Activated naive CD4-positive, alpha-beta T cell treated with anti-CD3 and anti-CD28 coated beads, Interleukin-2, amount 50 U/mL, for 24 hours (primary cell): ENCODE results near the gene FGF14.

Experiments
- H3K27ac Mint-ChIP-seq: one replicate; pipeline ENCODE4 v1.8.0; 2021; ENCODE audit warnings: mild to moderate bottlenecking, mixed read lengths
- H3K27me3 Mint-ChIP-seq: one replicate; pipeline ENCODE4 v1.8.0; 2021; ENCODE audit warnings: mixed read lengths
- H3K36me3 Mint-ChIP-seq: one replicate; pipeline ENCODE4 v1.8.0; 2021; ENCODE audit warnings: mixed read lengths
- H3K4me1 Mint-ChIP-seq: one replicate; pipeline ENCODE4 v1.8.0; 2021; ENCODE audit warnings: mixed read lengths
- H3K4me3 Mint-ChIP-seq: one replicate; pipeline ENCODE4 v1.8.0; 2021; ENCODE audit warnings: mild to moderate bottlenecking, mixed read lengths
- H3K9me3 Mint-ChIP-seq: one replicate; pipeline ENCODE4 v1.8.0; 2021; ENCODE audit warnings: mixed read lengths

FGF14 gene

DNA sequence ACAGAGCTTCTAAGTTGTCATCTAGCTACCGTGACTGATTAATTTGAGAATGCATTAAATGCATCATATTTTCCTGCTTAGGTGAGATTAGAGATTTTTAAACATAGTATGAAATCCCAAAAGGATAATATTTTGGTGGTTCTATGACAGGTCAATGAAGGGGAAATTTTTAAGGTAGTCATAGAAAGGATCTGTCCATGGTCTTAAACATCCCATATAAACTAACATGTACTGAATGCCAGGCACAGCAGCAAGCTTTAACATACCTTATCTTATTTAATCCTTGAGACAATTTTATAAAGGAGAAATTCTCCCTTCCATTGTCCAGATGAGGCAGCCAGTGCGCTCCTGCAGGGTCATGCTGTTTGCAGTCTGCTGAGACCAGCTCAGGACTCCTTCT lies 466.0 kb downstream of the FGF14 start:
- Mint-ChIP-seq H3K27me3 (no peaks in the 10 kb centered on the region), H3K4me3 (no peak overlapping the region), H3K27ac (no peak overlapping the region), H3K9me3 (no peaks in the 10 kb centered on the region), H3K4me1 (no peaks in the 10 kb centered on the region), H3K36me3 (no peaks in the 10 kb centered on the region)

DNA sequence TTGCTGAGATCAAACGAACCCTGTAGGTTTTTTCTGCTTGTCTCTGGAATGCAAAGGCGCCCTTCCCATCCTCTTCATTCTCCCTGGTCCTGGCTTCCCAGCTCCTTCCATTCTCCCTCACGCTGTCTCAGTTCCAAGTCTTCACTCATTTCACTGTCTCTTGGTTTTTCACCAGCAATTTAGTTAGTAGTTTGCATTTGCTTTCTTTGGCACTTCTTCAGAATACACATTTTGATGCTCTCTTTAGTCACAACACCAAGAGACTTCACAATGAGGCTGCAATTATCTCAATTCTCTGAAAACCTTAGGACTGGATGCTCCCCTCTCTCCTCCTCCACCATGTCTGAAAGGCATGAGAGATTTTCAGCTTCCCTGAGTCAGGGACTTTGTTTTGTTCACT lies 470.7 kb downstream of the FGF14 start:
- H3K9me3 Mint-ChIP-seq: no peaks in the 10 kb centered on the region
- H3K27me3 Mint-ChIP-seq: peaks cover 2% of the 10 kb centered on the region
- no peak overlapping the region for H3K4me3 Mint-ChIP-seq
- no peaks in the 10 kb centered on the region for H3K36me3 Mint-ChIP-seq
- H3K4me1 Mint-ChIP-seq: no peaks in the 10 kb centered on the region
- H3K27ac Mint-ChIP-seq: no peak overlapping the region

DNA sequence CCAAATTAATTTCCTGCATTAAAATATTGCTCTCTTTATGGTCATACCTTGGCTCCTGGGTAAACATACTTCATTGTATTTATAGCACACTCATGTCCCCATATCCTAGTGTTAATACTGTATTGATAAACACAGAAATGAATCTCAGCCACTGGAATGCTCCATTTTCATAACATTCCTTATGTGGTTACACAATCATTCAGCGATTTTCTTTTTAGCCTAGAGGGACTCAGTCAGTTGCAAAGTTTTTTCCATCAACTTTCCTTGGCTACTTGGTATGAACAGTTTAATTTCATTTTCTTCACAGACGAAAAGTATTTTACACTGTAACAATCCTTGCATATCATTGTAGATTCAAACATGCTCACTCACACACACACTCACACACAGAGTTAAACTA lies 471.5 kb downstream of the FGF14 start:
- H3K4me1 Mint-ChIP-seq: no peaks in the 10 kb centered on the region
- H3K9me3 Mint-ChIP-seq: no peaks in the 10 kb centered on the region
- H3K36me3 Mint-ChIP-seq: no peaks in the 10 kb centered on the region
- peaks cover 2% of the 10 kb centered on the region for H3K27me3 Mint-ChIP-seq
- no peak overlapping the region for H3K4me3 Mint-ChIP-seq
- no peak overlapping the region for H3K27ac Mint-ChIP-seq

DNA sequence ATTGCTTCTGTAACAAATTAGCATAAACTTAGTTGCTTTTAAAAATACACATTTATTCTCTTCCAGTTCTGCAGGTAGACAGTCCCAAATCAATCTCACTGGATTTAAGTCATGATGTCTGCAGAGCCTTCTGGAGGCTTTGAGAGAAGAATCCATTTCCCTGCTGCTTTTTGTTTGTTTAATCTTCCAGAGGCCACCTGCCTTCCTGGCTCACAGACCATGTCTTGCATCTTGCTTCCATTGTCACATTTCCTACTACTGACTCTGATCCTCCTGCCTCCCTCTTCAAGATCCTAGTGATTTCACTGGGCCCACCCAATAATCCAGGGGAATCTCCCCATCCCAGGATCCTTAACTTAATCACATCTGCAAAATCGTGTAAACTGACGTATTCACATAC lies 476.1 kb downstream of the FGF14 start:
- no peaks in the 10 kb centered on the region for H3K9me3 Mint-ChIP-seq
- H3K36me3 Mint-ChIP-seq: no peaks in the 10 kb centered on the region
- no peaks in the 10 kb centered on the region for H3K4me1 Mint-ChIP-seq
- H3K27me3 Mint-ChIP-seq: peaks cover 16% of the 10 kb centered on the region
- H3K4me3 Mint-ChIP-seq: no peak overlapping the region
- no peak overlapping the region for H3K27ac Mint-ChIP-seq

DNA sequence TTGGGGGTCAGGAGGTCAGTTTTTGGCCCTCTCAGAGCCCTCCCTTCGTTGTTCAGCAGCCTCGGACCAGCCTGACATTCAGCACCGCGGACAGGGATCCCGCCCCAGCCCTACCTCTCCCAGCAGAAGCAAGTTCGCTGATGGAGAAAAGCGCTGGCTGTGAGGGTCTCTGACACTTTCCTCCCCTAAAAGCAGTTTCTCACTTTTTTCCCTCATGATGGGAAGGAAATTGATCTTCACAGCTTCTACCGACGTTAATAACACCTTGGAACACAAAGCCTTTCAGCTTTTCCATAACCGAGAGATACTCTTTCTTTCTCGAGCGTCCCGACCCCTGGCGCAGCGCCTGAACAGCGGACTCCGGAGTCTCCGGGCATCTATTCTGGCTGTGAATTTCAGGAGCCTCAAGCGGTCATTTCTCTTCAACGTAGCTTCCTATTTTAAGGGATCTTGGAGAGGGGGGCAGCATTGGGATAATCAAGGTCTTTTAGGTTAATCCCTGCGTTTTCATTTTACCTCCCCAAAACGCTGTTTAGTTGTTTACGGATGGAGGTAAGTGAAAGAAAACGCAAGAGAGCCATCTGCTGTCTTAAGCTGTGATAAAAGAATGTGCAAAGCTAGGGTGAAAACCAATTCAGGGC lies 482.2 kb downstream of the FGF14 start:
- H3K4me3 Mint-ChIP-seq: no peak overlapping the region
- H3K36me3 Mint-ChIP-seq: no peaks in the 10 kb centered on the region
- no peaks in the 10 kb centered on the region for H3K9me3 Mint-ChIP-seq
- H3K27ac Mint-ChIP-seq: no peak overlapping the region
- peaks cover 35% of the 10 kb centered on the region for H3K27me3 Mint-ChIP-seq
- no peaks in the 10 kb centered on the region for H3K4me1 Mint-ChIP-seq

DNA sequence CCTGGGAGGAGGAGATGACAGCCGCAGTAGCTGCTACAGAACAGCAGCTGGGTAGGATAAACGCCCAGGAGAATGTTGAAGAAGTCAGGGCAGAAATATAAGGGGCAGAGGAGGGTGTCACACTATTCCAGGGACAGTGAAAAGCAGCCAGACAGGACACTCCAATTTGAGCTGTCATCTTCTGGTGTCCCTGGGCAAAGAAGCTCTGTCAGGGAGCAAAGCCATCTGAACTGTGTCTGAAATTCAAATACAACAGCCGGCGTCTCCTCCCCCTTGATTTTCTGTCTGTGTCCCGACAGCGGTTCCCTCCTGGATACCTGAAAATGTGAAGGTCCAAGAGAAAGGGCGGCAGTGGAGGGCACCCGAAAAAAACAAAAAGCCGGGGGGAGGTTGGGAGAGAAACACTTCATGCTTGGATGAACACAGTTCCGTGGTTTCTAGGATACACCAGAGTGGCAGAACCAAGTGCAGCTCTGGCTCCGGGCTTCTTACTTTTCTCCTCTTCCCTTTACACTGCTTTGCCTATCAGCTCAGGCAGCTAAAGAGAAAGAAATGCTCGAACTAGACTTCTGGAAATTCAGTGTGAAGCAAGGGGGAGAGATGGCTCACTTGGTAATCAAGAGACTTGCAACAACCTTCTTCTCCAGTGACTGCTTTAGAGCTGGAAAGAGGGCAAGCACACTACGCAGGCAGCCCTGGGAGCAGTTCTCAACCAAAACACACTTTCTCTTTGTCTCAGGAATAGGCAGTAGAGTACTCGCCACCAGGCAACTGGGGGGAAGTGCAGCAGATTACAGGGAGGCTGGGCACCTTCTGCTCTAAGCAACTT lies 483.8 kb downstream of the FGF14 start:
- no peak overlapping the region for H3K27ac Mint-ChIP-seq
- peaks cover 39% of the 10 kb centered on the region for H3K27me3 Mint-ChIP-seq
- H3K4me1 Mint-ChIP-seq: no peaks in the 10 kb centered on the region
- H3K4me3 Mint-ChIP-seq: no peak overlapping the region
- no peaks in the 10 kb centered on the region for H3K9me3 Mint-ChIP-seq
- H3K36me3 Mint-ChIP-seq: no peaks in the 10 kb centered on the region

DNA sequence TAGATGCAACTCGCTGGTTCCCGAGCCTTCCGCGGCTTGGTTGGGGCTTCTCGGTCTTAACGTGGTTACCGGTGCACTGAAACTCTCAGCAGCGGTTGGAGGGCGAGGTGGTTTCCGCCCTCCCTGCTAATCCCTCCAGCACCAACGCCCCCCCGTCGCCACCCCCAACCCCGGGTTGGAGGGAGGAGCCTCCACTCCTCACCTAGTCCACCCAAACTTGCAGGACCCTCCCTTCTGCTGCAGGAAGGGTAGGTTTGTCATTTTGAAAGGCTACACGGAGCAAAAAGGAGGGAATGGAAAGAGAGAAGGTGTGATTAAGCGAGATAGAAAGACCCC lies 484.4 kb downstream of the FGF14 start:
- Mint-ChIP-seq H3K4me1 (no peaks in the 10 kb centered on the region), H3K9me3 (no peaks in the 10 kb centered on the region), H3K36me3 (no peaks in the 10 kb centered on the region), H3K27me3 (peaks cover 41% of the 10 kb centered on the region), H3K4me3 (no peak overlapping the region), H3K27ac (no peak overlapping the region)

DNA sequence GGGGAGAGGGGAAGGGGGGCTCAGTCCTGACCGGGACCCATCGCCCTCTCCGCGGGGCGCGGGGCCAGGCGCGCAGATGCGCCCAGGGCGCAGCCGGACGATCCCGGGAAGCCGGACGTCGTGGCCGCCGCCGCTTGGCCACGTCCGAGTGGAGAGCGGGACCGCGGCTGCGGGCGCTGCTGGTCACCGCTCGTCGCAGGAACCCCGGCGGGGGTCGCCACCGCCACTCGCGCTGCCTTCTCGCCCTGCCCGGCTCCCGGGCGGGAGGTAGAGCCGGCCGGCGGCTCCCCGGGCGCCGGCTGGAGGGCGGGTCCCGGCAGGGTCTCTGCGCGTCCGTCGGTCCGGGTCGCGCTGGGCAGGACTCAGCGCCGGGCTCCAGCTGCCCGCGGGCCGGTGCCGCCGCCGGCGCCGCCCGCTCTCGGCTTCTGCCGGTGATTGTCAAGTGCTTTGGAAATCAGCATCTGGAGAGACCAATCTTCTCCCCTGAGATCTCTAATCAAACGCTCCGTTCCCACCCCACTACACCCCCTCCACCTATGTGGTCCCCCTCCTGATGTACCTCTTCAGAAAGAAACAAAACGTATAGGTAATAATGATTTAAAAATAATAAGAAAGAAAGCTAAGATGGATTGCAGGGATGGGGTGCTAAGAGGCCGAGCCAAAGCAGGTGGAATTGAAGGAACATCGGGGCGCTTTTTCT lies 484.9 kb downstream of the FGF14 start:
- Mint-ChIP-seq H3K36me3 (no peaks in the 10 kb centered on the region), H3K4me3 (no peak overlapping the region), H3K27me3 (peaks cover 40% of the 10 kb centered on the region), H3K27ac (no peak overlapping the region), H3K9me3 (no peaks in the 10 kb centered on the region), H3K4me1 (no peaks in the 10 kb centered on the region)

DNA sequence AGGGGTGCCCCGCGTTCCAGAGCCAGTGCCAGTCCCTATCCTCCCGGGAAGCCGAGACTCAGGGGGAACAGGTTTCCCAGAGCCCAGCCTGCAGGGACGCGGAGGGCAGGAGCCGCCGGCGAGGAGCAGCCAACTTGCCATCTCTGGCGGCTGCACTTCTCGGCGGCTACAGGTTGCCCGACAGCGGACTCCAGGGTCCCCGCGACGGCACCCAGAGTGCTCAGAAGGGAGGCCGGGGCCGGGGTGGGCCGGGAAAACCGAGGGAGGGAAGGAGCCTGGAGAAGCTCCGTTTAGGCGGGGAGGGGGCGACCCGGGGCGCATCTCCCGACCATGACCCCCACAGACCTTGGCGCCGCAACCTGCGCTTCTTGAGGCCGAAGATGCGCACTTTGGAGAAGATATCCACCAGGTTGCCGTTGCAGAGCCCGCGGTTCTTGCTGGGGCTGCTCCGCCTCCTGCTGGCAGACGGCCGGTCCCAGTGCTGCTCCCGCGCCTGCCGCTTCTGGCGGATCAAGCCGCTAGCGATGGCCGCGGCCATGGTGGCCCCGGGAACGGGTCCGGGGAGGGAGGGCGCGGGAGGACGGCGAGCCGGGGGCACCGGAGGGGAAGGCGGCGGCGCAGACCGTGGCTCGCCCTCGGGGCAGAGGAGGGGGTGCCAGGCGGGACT lies 485.6 kb downstream of the FGF14 start:
- no peaks in the 10 kb centered on the region for H3K4me1 Mint-ChIP-seq
- H3K27me3 Mint-ChIP-seq: peaks cover 33% of the 10 kb centered on the region
- no peaks in the 10 kb centered on the region for H3K9me3 Mint-ChIP-seq
- no peak overlapping the region for H3K4me3 Mint-ChIP-seq
- H3K36me3 Mint-ChIP-seq: no peaks in the 10 kb centered on the region
- no peak overlapping the region for H3K27ac Mint-ChIP-seq

DNA sequence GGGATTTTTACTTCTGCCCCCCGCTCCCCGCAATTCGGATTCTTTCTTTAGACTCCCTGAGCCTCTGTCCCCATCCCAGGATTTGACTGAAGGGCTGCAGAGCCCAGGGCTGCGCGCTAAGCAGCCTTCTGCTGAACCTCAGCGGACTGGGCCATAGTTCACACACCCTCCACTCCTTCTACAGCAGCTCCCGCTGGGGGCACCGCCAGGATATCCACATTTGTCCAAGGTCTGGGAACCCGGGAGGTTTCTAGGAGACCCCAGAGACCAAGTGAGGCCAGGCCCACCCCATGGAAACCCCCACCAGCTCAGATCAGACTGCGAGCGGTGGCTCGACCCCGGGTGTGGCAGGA lies 486.1 kb downstream of the FGF14 start:
- Mint-ChIP-seq H3K4me1 (no peaks in the 10 kb centered on the region), H3K36me3 (no peaks in the 10 kb centered on the region), H3K4me3 (no peak overlapping the region), H3K9me3 (no peaks in the 10 kb centered on the region), H3K27me3 (peaks cover 32% of the 10 kb centered on the region), H3K27ac (no peak overlapping the region)

DNA sequence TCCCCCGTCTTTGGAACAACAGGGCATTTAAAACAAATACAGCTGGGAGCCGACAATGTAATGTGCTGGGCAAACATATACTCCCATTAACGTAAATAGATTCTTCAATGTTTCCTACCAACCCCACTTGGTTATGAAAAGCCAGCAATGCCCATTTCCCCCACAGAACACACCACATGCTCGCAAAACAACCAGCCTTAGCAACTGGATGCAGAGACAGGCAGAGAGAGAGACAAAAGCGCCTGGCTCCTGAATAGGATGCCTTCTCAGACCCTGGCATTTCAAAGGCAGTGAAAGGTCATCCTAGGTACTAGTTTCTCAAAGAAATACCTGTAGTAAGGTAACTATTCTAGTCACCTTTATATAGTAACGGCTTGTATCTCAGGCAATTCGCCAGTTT lies 486.5 kb downstream of the FGF14 start:
- no peaks in the 10 kb centered on the region for H3K9me3 Mint-ChIP-seq
- no peaks in the 10 kb centered on the region for H3K36me3 Mint-ChIP-seq
- no peak overlapping the region for H3K27ac Mint-ChIP-seq
- H3K27me3 Mint-ChIP-seq: peaks cover 30% of the 10 kb centered on the region
- no peak overlapping the region for H3K4me3 Mint-ChIP-seq
- no peaks in the 10 kb centered on the region for H3K4me1 Mint-ChIP-seq

DNA sequence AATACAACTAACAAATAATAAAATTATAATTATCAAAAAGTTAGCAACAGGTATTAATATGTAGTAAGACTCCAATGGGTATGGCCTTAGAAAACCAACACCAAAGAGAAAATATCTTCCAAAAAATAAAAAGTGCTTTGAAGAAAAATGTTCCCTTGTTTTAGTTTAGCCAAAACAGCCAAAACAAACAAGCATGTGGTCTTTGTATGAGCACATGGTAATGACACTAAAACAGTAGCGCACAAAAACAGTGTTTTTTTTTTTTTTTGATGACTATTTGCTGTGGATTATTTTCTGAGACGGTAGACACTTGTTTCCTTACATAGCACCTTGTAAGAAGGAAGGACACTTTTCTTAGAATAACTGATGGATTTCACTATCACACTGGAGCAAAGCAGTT lies 490.1 kb downstream of the FGF14 start:
- peaks cover 17% of the 10 kb centered on the region for H3K27me3 Mint-ChIP-seq
- no peak overlapping the region for H3K27ac Mint-ChIP-seq
- no peaks in the 10 kb centered on the region for H3K36me3 Mint-ChIP-seq
- no peaks in the 10 kb centered on the region for H3K4me1 Mint-ChIP-seq
- peaks cover 8% of the 10 kb centered on the region for H3K9me3 Mint-ChIP-seq
- no peak overlapping the region for H3K4me3 Mint-ChIP-seq

DNA sequence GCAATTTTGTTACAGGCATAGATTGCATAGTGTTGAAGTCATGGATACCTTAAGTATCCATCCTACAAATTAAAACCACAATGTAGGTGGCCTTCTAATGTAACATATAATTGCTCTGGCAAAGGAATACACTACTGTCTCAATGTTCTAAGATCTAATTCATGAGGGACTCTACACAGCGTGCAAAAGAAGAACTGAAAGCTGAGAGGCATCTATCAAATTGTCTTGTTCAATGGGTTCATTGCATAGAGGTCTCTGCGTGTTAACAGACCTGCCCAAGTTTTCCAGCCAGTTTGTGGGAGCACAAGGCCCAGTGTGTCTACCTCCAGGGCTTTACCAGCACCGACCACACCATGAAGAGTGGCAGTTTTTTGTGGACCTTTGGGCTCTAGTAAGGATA lies 498.0 kb downstream of the FGF14 start:
- no peak overlapping the region for H3K27ac Mint-ChIP-seq
- H3K36me3 Mint-ChIP-seq: no peaks in the 10 kb centered on the region
- H3K4me1 Mint-ChIP-seq: no peaks in the 10 kb centered on the region
- H3K9me3 Mint-ChIP-seq: peaks cover 14% of the 10 kb centered on the region
- H3K4me3 Mint-ChIP-seq: no peak overlapping the region
- peaks cover 3% of the 10 kb centered on the region for H3K27me3 Mint-ChIP-seq

DNA sequence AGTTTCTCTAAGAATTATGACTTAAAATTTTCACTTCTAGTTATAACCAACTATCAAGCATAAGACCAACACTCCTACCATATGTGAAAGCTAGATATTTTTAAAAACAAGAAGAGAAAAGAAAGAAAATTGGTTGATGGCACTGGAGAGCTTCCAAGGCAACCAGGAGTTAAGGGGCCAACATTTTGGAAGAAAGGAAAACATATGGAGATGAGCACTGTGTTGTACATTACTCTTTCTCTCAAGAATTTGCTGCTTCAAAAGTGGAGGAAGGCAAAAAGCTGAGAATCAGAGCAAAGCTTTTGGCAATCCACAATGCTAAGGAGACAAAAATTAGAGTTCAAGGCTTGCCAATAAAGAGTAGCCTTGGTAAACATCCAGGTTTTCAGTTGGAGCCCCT lies 503.2 kb downstream of the FGF14 start:
- Mint-ChIP-seq H3K9me3 (no peaks in the 10 kb centered on the region), H3K27me3 (peaks cover 1% of the 10 kb centered on the region), H3K4me1 (no peaks in the 10 kb centered on the region), H3K4me3 (no peak overlapping the region), H3K27ac (no peak overlapping the region), H3K36me3 (no peaks in the 10 kb centered on the region)

DNA sequence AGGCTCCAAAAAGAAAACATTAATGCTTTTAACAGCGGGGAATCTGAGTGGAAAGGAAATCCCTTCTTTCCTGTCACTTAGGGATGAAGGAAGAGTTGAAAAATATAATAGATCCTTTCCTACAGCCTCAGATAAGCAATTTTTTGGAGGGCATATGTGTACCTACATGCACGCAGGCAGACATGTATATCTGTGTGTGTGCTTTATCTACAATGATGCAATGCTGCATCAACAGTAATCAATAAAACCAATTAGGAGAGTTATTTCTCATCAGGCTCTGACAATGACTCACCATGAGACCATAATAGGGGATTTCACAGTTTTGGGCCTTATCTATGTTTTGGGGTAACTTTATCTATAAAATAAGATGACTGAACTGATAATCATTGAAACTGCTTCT lies 505.3 kb downstream of the FGF14 start:
- H3K4me1 Mint-ChIP-seq: no peaks in the 10 kb centered on the region
- peaks cover 1% of the 10 kb centered on the region for H3K27me3 Mint-ChIP-seq

DNA sequence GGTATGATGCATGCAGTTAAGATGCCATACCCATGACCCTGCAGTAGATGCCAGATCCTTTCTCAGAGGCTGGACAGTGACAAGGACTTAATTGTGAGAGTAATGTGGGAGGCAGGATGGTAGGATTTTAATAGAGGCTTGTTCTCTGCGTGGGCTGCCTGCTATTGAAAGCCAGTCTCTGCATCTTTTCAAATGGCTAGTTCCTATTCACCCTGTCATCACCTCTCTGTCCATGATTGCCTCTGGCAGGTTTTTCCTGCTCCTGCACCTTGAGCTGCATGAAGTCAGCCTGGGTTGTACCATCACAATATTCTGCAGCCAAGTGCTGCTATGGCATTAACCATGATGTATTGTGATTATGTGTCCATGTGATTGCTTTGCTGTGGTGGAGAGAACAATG lies 508.8 kb downstream of the FGF14 start:
- Mint-ChIP-seq H3K4me1 (no peaks in the 10 kb centered on the region), H3K4me3 (no peak overlapping the region), H3K9me3 (no peaks in the 10 kb centered on the region), H3K36me3 (no peaks in the 10 kb centered on the region), H3K27ac (no peak overlapping the region), H3K27me3 (peaks cover 1% of the 10 kb centered on the region)

More for the DNA sequence above, 505.3 kb downstream of the FGF14 start:
- Mint-ChIP-seq H3K36me3 (no peaks in the 10 kb centered on the region), H3K9me3 (no peaks in the 10 kb centered on the region), H3K27ac (no peak overlapping the region), H3K4me3 (no peak overlapping the region)
